CD4-positive, alpha-beta memory T cell (primary cell): ENCODE data around the gene CHD9. TPM values are rescaled to one million over a fixed set of nuclear protein-coding genes. Genes with fewer than 3 reads are reported as not detected.
A peak's percentile ranks its signal among the peaks of the same experiment; 100 is the strongest.

Experiments
- CTCF ChIA-PET: fragments of 350-600 bp; sonication (Branson Sonifier 250); formaldehyde crosslinking; loops from one replicate; lab custom pipeline; 2021; ENCODE audit warnings: inconsistent platforms; ENCODE audit not compliant: partially characterized antibody; lab: Charles Lee
- POLR2A ChIA-PET: fragments of 350-600 bp; sonication (Branson Sonifier 250); formaldehyde crosslinking; loops from one replicate; lab custom pipeline; 2021; ENCODE audit not compliant: partially characterized antibody; lab: Charles Lee
- DNase-seq, 5 donors: peaks; one replicate each; pipeline versions ENCODE4 v3.0.0 to v3.0.0-alpha.2; 2020 to 2022; ENCODE audit warnings: mixed read lengths in 1 of 5
- H3K27ac ChIP-seq: one replicate; pipeline ENCODE4 v1.7.0; 2013; ENCODE audit warnings: low read depth, low read length
- H3K27me3 ChIP-seq: 2 replicates; pipeline ENCODE4 v1.7.0; 2013; ENCODE audit warnings: mild to moderate bottlenecking, low read length, moderate library complexity; ENCODE audit not compliant: insufficient read depth
- H3K36me3 ChIP-seq: 2 replicates; pipeline ENCODE4 v1.7.0; 2013; ENCODE audit warnings: mild to moderate bottlenecking, low read length, moderate library complexity; ENCODE audit not compliant: insufficient read depth
- H3K4me1 ChIP-seq: 2 replicates; pipeline ENCODE4 v1.7.0; 2013; ENCODE audit warnings: mild to moderate bottlenecking, low read length, moderate library complexity; ENCODE audit not compliant: insufficient read depth
- H3K4me3 ChIP-seq, 2 donors: one replicate each; pipeline ENCODE4 v1.7.0; 2013; ENCODE audit warnings: low read length in 2 of 2, mild to moderate bottlenecking in 1 of 2
- H3K9me3 ChIP-seq, 2 donors: one replicate each; pipeline ENCODE4 v1.7.0; 2013; ENCODE audit warnings: low read length in 2 of 2, control low read depth in 1 of 2; ENCODE audit not compliant: control insufficient read depth in 1 of 2
- H3K27ac Mint-ChIP-seq, 7 donors: one replicate each; pipeline ENCODE4 v1.8.0; 2020 to 2021; ENCODE audit warnings: mixed read lengths in 7 of 7, mild to moderate bottlenecking in 6 of 7, inconsistent platforms in 3 of 7, moderate library complexity in 3 of 7
- H3K27me3 Mint-ChIP-seq, 2 donors: one replicate each; pipeline ENCODE4 v1.8.0; 2020 to 2021; ENCODE audit warnings: mixed read lengths in 2 of 2
- H3K36me3 Mint-ChIP-seq, 2 donors: one replicate each; pipeline ENCODE4 v1.8.0; 2020 to 2021; ENCODE audit warnings: mixed read lengths in 2 of 2, inconsistent platforms in 1 of 2, mild to moderate bottlenecking in 1 of 2
- H3K4me1 Mint-ChIP-seq, 4 donors: one replicate each; pipeline ENCODE4 v1.8.0; 2020 to 2021; ENCODE audit warnings: mixed read lengths in 4 of 4, mild to moderate bottlenecking in 1 of 4
- H3K4me3 Mint-ChIP-seq, 8 donors: one replicate each; pipeline ENCODE4 v1.8.0; 2020 to 2021; ENCODE audit warnings: mixed read lengths in 8 of 8, mild to moderate bottlenecking in 7 of 8, moderate library complexity in 6 of 8, inconsistent platforms in 3 of 8
- H3K9me3 Mint-ChIP-seq, 8 donors: one replicate each; pipeline ENCODE4 v1.8.0; 2020 to 2021; ENCODE audit warnings: mixed read lengths in 8 of 8, mild to moderate bottlenecking in 5 of 8, inconsistent platforms in 3 of 8, moderate library complexity in 1 of 8
- intact Hi-C: fragments of 100-400 bp; cut with micrococcal nuclease; formaldehyde crosslinking; loops from one replicate; pipeline ENCODE4 v1.15.1; 2023
- polyA plus RNA-seq, 2 donors: library from polyadenylated mRNA; unstranded; fragments of 300-500 nt; fragmentation: Illumina TruSeq; gene quantifications; one replicate each; pipeline ENCODE4 v1.2.3, GENCODE V29; 2021
- total RNA-seq, 2 experiments: library from RNA; stranded (reverse); gene quantifications; one replicate each; pipeline ENCODE4 v1.2.3, GENCODE V29; 2021

The CHD9 gene
- total and polyA plus RNA-seq, 4 experiments from 2014 or later = 22.9 to 49.7 (median 39.5) TPM

DNA sequence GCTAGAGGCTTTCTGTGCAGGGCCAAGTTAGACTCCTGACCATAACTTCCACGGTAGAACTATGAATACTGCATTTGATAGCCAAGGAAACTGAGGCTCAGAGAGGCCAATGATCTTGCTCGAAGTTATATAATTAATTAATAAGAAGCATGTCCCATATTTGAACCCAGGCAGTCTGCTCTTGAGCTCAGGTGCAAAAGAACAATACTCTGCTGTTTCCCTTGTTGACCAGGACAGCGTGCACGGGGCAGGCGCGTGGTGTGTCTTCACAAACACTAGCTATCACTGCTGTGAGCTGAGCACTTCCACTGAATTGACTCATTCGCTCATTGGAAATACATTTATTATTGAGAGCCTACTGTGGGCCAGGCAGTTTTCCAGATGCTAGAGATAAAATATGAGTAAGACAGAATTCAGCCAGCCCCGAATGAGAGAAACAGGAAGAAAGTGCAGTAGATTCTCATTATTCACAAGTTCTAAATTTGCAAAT is 1.6 kb downstream of the CHD9 start:
- H3K27ac Mint-ChIP-seq = peak overlapping the region in 1 of 7 donors; percentile 30
- ChIA-PET POLR2A (interaction anchor here (1.7 to 2.8 kb wide), 3 partner anchors 43 to 447 kb away, joined by 4 to 13 read pairs (median 11); partner anchors contain the start of genes AKTIP and RBL2), CTCF (interaction anchor here (1.0 to 7.4 kb wide), 10 partner anchors 9 to 453 kb away, joined by 4 to 93 read pairs (median 16); no protein-coding TSS in a partner anchor)
- intact Hi-C loops = no loop called here
- H3K4me1 Mint-ChIP-seq = peaks cover 13 to 42% (median 16%) of the 10 kb centered on the region in 4 donors
- H3K27me3 ChIP-seq = no peaks in the 10 kb centered on the region
- H3K9me3 ChIP-seq = no peaks in the 10 kb centered on the region
- no peaks in the 10 kb centered on the region for H3K27me3 Mint-ChIP-seq
- no peaks in the 10 kb centered on the region for H3K36me3 Mint-ChIP-seq
- DNase-seq = no peak
- H3K4me1 ChIP-seq = peaks cover 24% of the 10 kb centered on the region
- no peak overlapping the region for H3K27ac ChIP-seq
- H3K9me3 Mint-ChIP-seq = no peaks in the 10 kb centered on the region
- peak overlapping the region in 2 of 8 donors; percentile 52 to 95 for H3K4me3 Mint-ChIP-seq
- H3K4me3 ChIP-seq = no peak overlapping the region
- H3K36me3 ChIP-seq = no peaks in the 10 kb centered on the region

DNA sequence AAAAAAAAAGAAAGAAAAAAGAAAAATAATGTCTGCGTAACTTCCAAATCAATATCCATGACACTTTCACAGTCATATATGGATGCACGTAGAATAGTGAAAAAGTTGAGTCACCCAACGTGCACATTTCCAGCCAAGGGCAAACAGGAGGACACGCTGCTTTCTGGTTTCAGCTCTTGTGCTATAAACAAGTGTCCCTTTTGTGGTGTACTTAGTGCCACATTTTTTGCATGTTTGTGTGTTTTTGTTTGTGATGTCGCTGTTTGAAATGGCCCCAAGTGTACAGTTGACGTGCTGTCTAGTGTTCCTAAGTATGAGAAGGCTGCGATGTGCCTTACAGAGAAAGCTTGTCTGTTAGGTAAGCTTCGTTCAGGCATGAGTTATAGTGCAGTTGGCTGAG is 2.9 kb downstream of the CHD9 start:
- H3K27ac Mint-ChIP-seq = peak overlapping the region in 1 of 7 donors; percentile 23

DNA sequence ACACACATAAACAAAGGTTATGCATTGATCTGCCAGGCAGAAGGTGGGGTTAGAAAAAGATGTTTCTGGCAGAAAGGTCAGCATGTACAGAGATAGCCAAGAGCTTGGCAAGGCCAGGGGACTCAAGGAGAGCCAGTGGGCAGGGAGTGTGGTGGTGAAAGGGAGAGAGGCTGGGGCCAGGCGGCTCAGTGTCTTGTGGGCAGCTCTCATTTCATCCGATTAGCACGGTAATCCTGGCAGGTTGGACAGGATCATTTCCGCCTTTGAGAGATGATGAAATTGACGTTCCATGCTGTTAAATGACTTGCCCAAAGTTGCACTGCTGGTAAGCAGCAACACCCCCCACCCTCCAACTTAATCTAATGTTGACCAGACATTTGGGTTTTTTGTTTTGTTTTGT is 3.6 kb downstream of the CHD9 start:
- no peaks in the 10 kb centered on the region for H3K27me3 ChIP-seq
- no peak overlapping the region for H3K4me3 ChIP-seq
- H3K36me3 ChIP-seq = no peaks in the 10 kb centered on the region
- intact Hi-C loops = no loop called here
- no peaks in the 10 kb centered on the region for H3K36me3 Mint-ChIP-seq
- peaks cover 31% of the 10 kb centered on the region for H3K4me1 ChIP-seq
- no peak for DNase-seq
- peak overlapping the region in 1 of 8 donors; percentile 26 for H3K4me3 Mint-ChIP-seq
- ChIA-PET CTCF (interaction anchor here (1.1 to 7.4 kb wide), 2 partner anchors 41 to 101 kb away, joined by 3 to 93 read pairs; no protein-coding TSS in a partner anchor), POLR2A (interaction anchor here (0.7 kb wide), 1 partner anchor 10 kb away, joined by 3 read pairs; no protein-coding TSS in a partner anchor)
- H3K9me3 ChIP-seq = no peaks in the 10 kb centered on the region
- peak overlapping the region in 1 of 7 donors; percentile 31 for H3K27ac Mint-ChIP-seq
- H3K9me3 Mint-ChIP-seq = no peaks in the 10 kb centered on the region
- no peak overlapping the region for H3K27ac ChIP-seq
- H3K4me1 Mint-ChIP-seq = peaks cover 21 to 52% (median 22%) of the 10 kb centered on the region in 4 donors
- no peaks in the 10 kb centered on the region for H3K27me3 Mint-ChIP-seq

More for the DNA sequence above, 2.9 kb downstream of the CHD9 start:
- Histone ChIP-seq H3K27ac (no peak overlapping the region), H3K9me3 (no peaks in the 10 kb centered on the region), H3K4me3 (no peak overlapping the region), H3K27me3 (no peaks in the 10 kb centered on the region), H3K4me1 (peaks cover 31% of the 10 kb centered on the region), H3K36me3 (no peaks in the 10 kb centered on the region)
- ChIA-PET CTCF (interaction anchor here (1.1 to 7.4 kb wide), 2 partner anchors 42 to 102 kb away, joined by 3 to 93 read pairs; no protein-coding TSS in a partner anchor), POLR2A (no interaction called here)
- Mint-ChIP-seq H3K36me3 (no peaks in the 10 kb centered on the region), H3K27me3 (no peaks in the 10 kb centered on the region), H3K4me1 (peaks cover 21 to 52% (median 22%) of the 10 kb centered on the region in 4 donors), H3K4me3 (no peak overlapping the region), H3K9me3 (no peaks in the 10 kb centered on the region)
- intact Hi-C loops = no loop called here
- DNase-seq = no peak

DNA sequence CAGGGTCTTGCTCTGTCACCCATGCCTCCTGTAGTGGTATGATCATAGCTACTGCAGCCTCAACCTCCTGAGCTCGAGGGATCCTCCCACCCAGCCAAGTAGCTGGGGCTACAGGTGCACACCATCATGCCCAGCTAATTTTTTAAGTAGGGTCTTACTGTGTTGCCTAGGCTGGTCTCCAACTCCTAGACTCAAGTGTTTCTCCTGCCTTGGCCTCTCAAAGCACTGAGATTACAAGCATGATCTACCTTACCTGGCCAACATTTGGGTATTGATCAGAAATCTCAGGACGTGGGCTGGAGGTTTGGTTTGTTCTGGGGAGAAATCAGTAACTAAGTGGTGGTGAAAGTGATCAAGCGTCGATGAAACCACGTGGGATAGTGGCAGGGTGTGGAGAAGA is 4.1 kb downstream of the CHD9 start:
- H3K36me3 Mint-ChIP-seq = no peaks in the 10 kb centered on the region
- Histone ChIP-seq H3K27ac (no peak overlapping the region), H3K9me3 (no peaks in the 10 kb centered on the region), H3K4me1 (peaks cover 31% of the 10 kb centered on the region), H3K27me3 (no peaks in the 10 kb centered on the region), H3K4me3 (no peak overlapping the region), H3K36me3 (no peaks in the 10 kb centered on the region)
- H3K27ac Mint-ChIP-seq = peak overlapping the region in 2 of 7 donors; percentile 37 to 43
- no peak for DNase-seq
- POLR2A ChIA-PET = interaction anchor here (0.7 kb wide), 1 partner anchor 9 kb away, joined by 3 read pairs; no protein-coding TSS in a partner anchor
- H3K4me1 Mint-ChIP-seq = peaks cover 21 to 52% (median 22%) of the 10 kb centered on the region in 4 donors
- CTCF ChIA-PET = interaction anchor here (1.1 to 7.4 kb wide), 2 partner anchors 40 to 101 kb away, joined by 3 to 93 read pairs; no protein-coding TSS in a partner anchor
- no peak overlapping the region for H3K4me3 Mint-ChIP-seq
- intact Hi-C loops = no loop called here
- H3K9me3 Mint-ChIP-seq = no peaks in the 10 kb centered on the region
- no peaks in the 10 kb centered on the region for H3K27me3 Mint-ChIP-seq

- POLR2A ChIA-PET = no interaction called here
- Histone ChIP-seq H3K27me3 (no peaks in the 10 kb centered on the region), H3K4me1 (peaks cover 26% of the 10 kb centered on the region), H3K9me3 (no peaks in the 10 kb centered on the region), H3K27ac (no peak overlapping the region), H3K4me3 (no peak overlapping the region), H3K36me3 (no peaks in the 10 kb centered on the region)
- CTCF ChIA-PET = interaction anchor here (1.0 to 7.4 kb wide), 3 partner anchors 45 to 451 kb away, joined by 3 to 93 read pairs (median 3); no protein-coding TSS in a partner anchor
- H3K4me3 Mint-ChIP-seq = no peak overlapping the region
- no peaks in the 10 kb centered on the region for H3K36me3 Mint-ChIP-seq
- no peaks in the 10 kb centered on the region for H3K9me3 Mint-ChIP-seq
- intact Hi-C loops = no loop called here
- peaks cover 18 to 46% (median 22%) of the 10 kb centered on the region in 4 donors for H3K4me1 Mint-ChIP-seq
- H3K27ac Mint-ChIP-seq = no peak overlapping the region
- no peak for DNase-seq
- H3K27me3 Mint-ChIP-seq = no peaks in the 10 kb centered on the region
Observed at GRCh38 chr16:53059672-53060071, 4.9 kb downstream of the CHD9 start.

DNA sequence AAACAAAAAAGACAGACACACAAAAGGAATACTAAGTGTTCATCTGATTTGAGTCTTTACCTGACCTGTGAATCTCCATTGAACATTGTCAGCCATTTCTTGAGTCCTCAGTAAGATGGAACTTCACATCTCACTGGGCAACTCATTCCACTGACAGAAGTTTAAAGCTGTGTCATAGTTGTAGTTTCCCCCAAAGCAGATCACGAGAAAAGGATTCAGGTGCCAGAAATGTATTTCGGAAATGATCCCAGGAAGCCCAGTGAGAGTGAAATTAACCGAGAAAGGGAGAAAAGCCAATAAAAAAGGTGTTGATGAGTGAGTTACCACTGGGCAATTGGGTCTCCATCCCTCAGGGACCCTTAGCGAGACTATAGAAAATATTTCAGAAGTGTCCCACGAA is 6.5 kb downstream of the CHD9 start:
- no peak for DNase-seq
- H3K27me3 ChIP-seq = no peaks in the 10 kb centered on the region
- no peaks in the 10 kb centered on the region for H3K36me3 ChIP-seq
- no peaks in the 10 kb centered on the region for H3K36me3 Mint-ChIP-seq
- H3K27ac Mint-ChIP-seq = peak overlapping the region in 5 of 7 donors; percentile 33 to 80 (median 59)
- peak overlapping the region in 5 of 8 donors; percentile 11 to 42 (median 31) for H3K4me3 Mint-ChIP-seq
- no peaks in the 10 kb centered on the region for H3K9me3 Mint-ChIP-seq
- no peak overlapping the region for H3K4me3 ChIP-seq
- ChIA-PET CTCF (no interaction called here), POLR2A (no interaction called here)
- intact Hi-C loops = no loop called here
- H3K27ac ChIP-seq = no peak overlapping the region
- no peaks in the 10 kb centered on the region for H3K27me3 Mint-ChIP-seq
- H3K4me1 Mint-ChIP-seq = peaks cover 18 to 50% (median 28%) of the 10 kb centered on the region in 4 donors
- no peaks in the 10 kb centered on the region for H3K9me3 ChIP-seq
- H3K4me1 ChIP-seq = peaks cover 26% of the 10 kb centered on the region

DNA sequence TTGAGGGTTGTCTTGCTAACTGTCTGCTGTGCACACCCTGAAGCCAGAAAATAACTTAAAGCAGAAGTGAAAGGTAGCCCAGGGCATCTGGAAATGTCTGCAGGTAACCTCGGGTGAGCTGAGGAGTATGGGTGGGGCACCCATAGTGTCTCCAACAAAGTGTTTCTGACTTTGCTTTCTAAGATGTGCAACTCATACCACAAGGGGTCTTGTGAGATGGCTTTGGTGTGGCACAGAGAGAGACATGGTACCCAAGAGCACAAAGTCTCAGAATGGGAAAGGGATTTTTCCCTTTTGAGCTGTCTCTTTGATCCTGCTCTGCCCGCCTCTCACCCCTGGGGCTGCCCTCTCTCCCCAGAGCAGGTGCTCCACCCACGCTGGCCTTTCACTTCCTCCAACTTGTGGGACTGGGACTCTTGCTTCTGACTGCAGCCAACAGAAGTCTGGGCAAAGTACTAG is 6.9 kb downstream of the CHD9 start:
- Histone ChIP-seq H3K27me3 (no peaks in the 10 kb centered on the region), H3K4me1 (peaks cover 25% of the 10 kb centered on the region), H3K36me3 (no peaks in the 10 kb centered on the region), H3K27ac (no peak overlapping the region), H3K4me3 (no peak overlapping the region), H3K9me3 (no peaks in the 10 kb centered on the region)
- DNase-seq = no peak
- no peaks in the 10 kb centered on the region for H3K36me3 Mint-ChIP-seq
- peaks cover 18 to 51% (median 31%) of the 10 kb centered on the region in 4 donors for H3K4me1 Mint-ChIP-seq
- ChIA-PET CTCF (no interaction called here), POLR2A (no interaction called here)
- H3K27ac Mint-ChIP-seq = peak overlapping the region in 5 of 7 donors; percentile 33 to 80 (median 41)
- H3K27me3 Mint-ChIP-seq = no peaks in the 10 kb centered on the region
- intact Hi-C loops = no loop called here
- H3K9me3 Mint-ChIP-seq = no peaks in the 10 kb centered on the region
- peak overlapping the region in 5 of 8 donors; percentile 25 to 59 (median 42) for H3K4me3 Mint-ChIP-seq
